Measurements from ENCODE around the gene KCNK6. TPM values are rescaled to one million over a fixed set of nuclear protein-coding genes. Genes with fewer than 3 reads are reported as not detected.
A peak's percentile ranks its signal among the peaks of the same experiment; 100 is the strongest.
"Not testable (repeated sequence)": the region's sequence is repeated elsewhere in the genome, so short reads cannot be mapped to it uniquely, and the experiment has no call there.

Gene KCNK6
- total RNA-seq, 1 experiment from 2014 or later: 2.3 TPM

DNA sequence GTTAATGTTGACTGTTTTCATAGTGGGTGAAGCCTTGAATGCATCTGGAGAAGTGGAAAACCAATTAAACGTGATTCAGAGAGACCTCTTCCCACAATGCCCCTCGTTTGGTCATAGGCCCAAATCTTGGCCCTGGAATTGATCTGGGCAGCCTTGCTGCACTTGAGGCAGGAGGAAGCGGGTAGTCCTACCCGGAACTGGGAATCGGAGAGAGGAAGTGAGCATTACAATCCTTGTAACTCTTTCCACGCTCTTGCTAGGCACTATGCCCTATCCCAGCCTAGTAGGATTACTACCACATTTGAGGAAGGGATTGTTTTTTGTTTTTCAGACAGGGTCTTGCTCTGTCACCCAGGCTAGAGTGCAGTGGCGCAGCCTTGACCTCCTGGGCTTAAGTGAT is 3.6 kb downstream of the KCNK6 start:
- no peak for DNase-seq (ENCODE audit: low read depth)

DNA sequence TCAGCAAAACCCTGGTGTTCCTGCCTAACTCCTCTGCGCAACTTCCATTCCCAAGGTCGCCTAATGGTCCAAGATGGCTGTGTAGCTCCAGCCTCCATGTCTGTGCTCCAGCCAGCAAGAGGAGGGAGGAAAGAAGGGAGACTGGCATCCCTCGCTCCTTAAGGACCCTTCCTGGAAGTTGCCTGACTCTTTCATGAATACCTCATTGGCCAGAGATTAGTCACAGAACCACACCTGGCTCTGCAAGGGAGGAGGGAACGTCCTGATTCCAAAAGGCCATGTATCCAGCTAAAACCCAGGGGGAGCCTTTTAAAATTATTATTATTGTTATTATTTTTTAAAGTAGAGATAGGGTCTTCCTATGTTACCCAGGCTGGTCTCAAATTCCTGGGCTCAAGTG is 4.8 kb downstream of the KCNK6 start:
- DNase-seq (ENCODE audit: low read depth): no peak

- DNase-seq (ENCODE audit: low read depth): no peak
Measured at GRCh38 chr19:38326591-38326990, 6.9 kb downstream of the KCNK6 start.

DNA sequence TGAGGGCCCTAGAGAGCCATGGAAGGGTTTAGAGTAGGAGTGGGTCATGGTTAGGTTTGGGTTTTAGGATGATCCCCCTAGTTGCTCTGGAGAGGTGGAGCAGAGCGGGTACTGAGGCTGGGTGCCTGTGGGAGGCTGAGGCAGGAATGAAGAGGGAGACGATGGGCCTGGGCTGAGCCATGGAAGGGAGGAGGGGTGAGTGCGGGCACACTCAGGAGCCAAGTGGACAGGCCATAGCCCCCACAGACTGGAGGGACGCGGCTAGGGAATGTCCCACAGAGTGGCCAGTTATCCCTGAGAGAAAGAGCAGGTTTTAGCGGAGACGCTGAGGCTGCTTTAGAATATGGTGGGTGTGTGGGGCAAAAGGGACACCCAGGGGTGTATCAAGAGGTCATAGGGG is 10.0 kb downstream of the KCNK6 start:
- no peak for DNase-seq (ENCODE audit: low read depth)

GRCh38 chr19:38331728-38332127 is 12.1 kb downstream of the KCNK6 start:
- no peak for DNase-seq (ENCODE audit: low read depth)

DNA sequence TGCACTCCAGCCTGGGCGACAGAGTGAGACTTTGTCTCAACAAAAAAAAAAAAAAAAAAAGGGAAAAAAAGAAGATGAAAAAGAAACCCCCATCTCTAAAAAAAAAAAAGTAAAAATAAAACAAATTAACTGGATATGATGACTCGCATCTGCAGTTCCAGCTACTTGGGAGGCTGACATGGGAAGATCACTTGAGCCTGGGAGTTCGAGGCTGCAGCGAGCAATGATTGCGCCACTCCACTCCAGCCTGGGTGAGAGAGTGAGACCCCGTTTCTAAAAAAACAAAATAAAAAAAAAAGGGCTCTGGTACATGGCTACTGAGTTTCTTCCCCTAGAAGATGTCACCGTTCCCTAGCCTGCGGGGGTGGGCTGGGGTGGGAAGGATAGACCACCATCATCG is 13.6 kb downstream of the KCNK6 start:
- DNase-seq (ENCODE audit: low read depth): no peak

DNA sequence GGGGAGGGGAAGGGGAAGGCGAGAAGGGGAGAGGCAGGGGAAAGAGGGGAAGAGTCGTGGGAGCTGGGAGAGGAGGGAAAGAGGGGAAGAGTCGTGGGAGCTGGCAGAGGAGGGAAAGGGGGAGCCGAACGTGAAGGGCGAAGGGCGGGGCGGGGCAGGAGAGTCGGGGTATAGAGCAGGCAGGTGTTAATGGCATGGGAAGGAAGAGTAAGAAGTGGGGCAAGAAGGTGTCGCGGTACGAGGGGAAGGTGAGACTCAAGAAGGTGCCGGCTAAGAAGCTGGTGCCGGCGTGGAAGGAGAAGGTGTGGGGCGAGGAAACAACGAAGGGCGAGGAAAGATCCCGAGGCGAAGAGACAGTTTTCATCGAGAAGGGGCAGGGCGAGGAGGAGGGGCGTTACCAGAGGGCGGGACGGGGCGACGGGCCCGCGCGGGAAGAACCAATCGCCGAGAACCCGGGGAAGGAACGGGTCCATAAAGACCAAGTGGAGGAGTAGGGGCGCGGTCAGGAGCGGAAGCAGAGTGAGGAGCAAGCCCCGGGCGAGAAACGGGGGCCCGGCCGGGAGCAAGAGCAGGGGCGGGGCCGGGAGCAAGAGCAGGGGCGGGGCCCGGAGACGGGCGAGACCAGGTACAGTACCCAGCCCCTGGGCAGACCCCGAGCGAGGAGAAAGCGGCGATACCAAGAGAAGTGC is 16.4 kb downstream of the KCNK6 start:
- DNase-seq (ENCODE audit: low read depth): peak; percentile 97

GRCh38 chr19:38336638-38337359 is 17.2 kb downstream of the KCNK6 start:
- DNase-seq (ENCODE audit: low read depth): peak; percentile 83

DNA sequence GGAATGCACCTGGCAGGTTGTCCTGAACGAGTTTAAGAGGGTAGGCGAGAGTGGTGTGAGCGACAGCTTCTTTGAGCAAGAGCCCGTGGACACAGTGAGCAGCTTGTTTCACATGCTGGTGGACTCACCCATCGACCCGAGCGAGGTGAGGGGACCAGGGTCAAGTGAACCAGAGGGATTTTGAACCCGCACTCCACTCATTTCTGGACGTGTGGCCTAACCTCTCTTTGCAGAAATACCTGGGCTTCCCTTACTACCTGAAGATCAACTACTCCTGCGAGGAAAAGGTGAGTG is 17.7 kb downstream of the KCNK6 start:
- no peak for DNase-seq (ENCODE audit: low read depth)

GRCh38 chr19:38339011-38339410 is 19.4 kb downstream of the KCNK6 start:
- not testable (repeated sequence) for DNase-seq (ENCODE audit: low read depth)

DNA sequence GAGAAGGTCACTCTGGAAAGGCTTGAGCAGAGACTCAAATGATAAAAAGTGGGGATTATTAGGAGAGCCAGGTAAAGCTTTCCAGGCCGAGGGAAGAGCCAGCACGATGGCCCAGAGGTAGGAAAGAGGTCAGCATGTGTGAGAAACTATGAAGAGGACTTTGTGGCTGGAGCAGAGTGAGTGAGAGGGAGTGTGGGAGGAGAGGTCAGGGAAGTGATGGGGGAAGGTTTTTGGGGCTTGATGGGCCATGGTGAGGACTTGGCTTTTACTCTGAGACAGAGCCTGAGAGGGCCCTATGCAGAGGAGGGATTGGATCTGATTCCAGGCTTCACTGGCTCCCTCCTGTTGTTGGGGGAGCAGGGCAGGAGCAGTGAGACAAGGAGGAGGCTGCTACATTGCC is 21.3 kb downstream of the KCNK6 start:
- no peak for DNase-seq (ENCODE audit: low read depth)

DNA sequence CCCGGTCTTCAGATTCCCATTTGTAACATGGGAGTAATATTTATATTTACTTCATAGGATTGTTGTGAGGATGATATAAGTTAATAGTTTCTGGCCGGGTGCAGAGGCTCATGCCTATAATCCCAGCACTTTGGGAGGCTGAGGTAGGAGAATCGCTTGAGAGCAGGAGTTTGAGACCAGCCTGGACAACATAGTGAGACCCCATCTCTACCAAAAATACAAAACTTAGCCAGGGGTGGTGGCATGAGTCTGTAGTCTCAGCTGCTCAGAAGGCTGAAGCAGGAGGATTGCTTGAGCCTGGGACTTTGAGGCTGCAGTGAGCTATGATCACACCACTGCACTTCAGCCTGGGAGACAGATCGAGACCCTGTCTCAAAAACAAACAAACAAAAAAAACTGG is 27.2 kb downstream of the KCNK6 start:
- no peak for DNase-seq (ENCODE audit: low read depth)

- DNase-seq (ENCODE audit: low read depth): peak; percentile 25
Measured at GRCh38 chr19:38350883-38351282, 31.2 kb downstream of the KCNK6 start.

GRCh38 chr19:38351865-38352395 is 32.3 kb downstream of the KCNK6 start:
- no peak for DNase-seq (ENCODE audit: low read depth)

- DNase-seq (ENCODE audit: low read depth): no peak
Measured at GRCh38 chr19:38352611-38353010, 33.0 kb downstream of the KCNK6 start.

DNA sequence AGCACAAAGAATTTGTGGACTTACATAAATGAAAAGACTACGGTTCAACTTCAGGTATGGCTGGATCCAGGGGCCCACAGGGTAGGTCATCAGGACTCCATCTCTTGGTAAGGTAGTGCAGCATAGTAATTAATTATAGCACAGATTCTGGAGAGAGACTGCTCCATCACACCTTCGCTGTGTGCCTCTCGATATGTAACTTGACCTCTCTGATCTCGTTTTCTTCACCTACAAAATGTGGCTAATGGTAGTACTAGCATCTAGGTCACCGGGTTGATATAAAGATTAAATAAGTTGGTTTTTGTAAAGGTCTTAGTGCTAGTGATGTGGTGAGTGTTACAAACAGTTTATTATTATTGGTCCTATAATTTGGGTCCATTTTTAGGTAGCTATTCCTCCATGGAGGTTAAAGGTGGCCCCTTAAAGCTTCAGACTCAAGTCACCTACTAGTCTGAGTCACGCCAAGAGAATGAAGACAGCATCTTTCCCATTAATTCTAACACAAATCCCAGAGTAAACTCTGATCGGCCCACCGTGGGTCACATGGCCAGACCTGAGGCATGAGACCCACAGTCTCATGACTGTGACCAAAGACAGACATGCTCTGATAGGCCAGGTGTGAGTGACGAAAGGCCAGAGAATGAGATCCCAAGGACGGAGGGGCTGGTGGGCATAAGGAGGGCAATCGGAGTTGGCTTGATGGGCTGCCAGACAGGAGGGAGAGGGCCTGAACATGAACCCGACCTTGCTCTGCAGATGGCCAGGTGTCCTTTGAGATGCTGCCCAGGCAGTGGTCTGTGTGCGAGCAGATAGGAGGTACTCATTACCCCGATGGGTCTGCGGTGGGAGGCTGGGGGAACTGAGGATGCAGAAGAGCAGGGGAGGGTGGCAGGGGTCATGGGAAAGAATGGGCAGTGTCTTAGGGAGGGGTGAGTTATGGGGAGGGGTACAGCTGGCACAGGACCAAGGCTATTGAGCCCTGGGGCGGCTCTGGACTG is 36.4 kb downstream of the KCNK6 start:
- DNase-seq (ENCODE audit: low read depth): no peak

DNA sequence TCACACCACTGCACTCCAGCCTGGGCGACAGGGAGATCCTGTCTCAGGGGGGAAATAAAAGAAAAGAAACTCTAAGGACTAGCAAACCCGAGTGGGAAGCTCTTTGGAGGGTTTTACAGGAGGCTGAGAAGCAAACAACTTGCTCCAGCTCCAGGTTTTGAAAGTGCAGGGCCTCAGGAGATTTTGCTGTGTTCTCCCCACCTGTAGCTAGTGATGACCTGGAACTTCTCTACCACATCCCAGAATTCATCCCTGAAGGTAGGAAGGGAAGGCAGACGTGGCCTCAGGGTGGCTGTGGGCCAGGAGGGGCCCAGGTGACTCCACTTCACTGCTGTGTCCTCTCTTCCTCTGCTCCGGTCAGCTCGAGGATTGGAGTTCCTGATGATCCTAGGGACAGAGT is 38.4 kb downstream of the KCNK6 start:
- DNase-seq (ENCODE audit: low read depth): no peak

- no peak for DNase-seq (ENCODE audit: low read depth)
Measured at GRCh38 chr19:38359242-38360021, 39.8 kb downstream of the KCNK6 start.

GRCh38 chr19:38360351-38360750 is 40.7 kb downstream of the KCNK6 start:
- DNase-seq (ENCODE audit: low read depth): no peak

DNA sequence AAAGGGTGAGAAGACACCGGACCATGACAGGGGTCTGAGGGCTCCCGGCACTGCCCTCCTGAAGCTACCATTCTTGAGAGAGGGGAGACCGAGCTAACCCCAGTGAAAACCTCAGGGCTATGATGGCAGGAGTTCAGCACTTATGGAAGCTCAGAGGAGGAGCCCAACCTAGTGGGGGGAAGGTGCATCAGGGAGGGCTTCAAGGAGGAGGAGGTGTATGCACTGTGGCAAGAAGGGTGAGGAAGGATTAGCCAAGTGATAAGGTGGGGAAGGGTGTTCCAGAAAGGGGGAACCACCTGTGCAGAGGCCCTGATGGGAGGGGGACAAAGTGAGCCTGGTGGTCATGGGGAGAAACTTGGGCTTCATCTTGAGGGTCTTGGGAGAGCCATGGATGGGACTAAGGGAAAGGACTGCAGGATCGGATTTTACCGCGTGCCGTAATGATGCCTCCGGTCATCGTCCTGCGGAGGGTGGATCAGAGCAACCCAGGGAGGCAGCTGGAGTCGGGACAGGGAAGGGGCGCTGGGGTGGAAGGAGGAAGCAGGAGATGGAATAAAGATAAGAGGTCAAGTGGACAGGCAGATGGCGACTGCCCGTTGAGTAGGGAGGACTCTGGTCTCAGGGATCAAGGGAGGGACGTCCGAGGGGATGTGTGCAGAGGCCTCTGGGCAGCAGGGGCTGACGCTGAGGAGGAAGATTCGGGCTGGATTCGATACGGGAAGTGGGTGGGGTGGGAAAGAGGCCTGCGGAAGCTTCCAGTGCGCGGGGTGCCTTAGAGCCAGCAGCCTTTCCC is 41.4 kb downstream of the KCNK6 start:
- no peak for DNase-seq (ENCODE audit: low read depth)

DNA sequence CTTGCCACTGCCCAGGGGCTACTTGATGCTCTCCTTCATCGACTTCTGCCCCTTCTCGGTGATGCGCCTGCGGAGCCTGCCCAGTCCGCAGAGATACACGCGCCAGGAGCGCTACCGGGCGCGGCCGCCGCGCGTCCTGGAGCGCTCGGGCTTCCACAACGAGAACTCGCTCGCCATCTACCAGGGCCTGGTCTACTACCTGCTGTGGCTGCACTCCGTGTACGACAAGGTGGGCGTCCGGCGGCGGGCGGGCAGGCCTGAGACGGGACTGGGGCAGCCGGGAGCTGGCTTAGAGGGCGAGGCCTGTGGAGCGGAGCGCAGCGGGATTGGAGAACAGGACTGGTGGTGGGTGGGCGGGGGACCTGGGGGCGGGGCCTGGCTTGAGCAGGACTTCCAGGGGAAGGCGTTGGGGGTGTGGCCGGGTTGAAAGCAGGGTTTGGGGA is 42.0 kb downstream of the KCNK6 start:
- no peak for DNase-seq (ENCODE audit: low read depth)

All from M059J (cell line).